Gastroesophageal sphincter (tissue), 3 donors: ENCODE data around the gene DENND11.

Source experiments
- EP300 ChIP-seq: sonication (generic); formaldehyde crosslinking; IDR thresholded peaks from one replicate; pipeline ENCODE4 v1.6.1; 2017; ENCODE audit warnings: antibody characterized with exemption, mild to moderate bottlenecking
- POLR2A ChIP-seq, 2 donors: fragments of 450-650 bp; IDR thresholded peaks; one replicate each; pipeline ENCODE4 v1.6.1; 2017; ENCODE audit warnings: antibody characterized with exemption in 2 of 2, mild to moderate bottlenecking in 2 of 2, moderate library complexity in 1 of 2
- POLR2AphosphoS5 ChIP-seq: sonication (generic); formaldehyde crosslinking; IDR thresholded peaks from one replicate; pipeline ENCODE4 v1.6.1; 2017; ENCODE audit warnings: antibody characterized with exemption
- TF ChIP-seq, protein P1 (sequence below), 4 experiments: fragments of 200-600 bp in 2 of 4; fragments of 450-650 bp in 2 of 4; sonication (generic) in 1 of 4; IDR thresholded peaks; one replicate each; pipeline ENCODE4 v1.5.1; 2017 to 2019; ENCODE audit warnings: antibody characterized with exemption in 4 of 4, mild to moderate bottlenecking in 2 of 4, moderate library complexity in 2 of 4

DNA sequence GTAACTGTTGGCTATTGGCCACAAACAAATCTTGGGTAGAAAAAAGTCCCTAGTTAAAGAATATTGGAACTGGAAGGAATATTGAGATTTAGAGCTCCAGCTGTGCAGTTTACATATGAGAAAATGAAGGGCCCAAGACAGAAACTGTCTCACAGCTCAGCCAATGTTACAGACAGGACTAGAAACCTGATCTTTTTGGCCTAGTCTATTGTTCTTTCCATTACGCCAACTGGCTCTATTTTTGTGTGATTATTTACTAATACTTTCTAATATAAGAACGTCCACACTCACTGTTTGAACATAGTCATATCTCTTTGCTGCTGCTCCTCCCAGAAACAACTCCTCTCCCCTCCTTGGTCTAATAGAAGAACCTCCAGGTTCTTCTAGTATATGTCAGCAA, 7.4 kb upstream of the DENND11 start:
- TF ChIP-seq POLR2A (IDR thresholded peaks at IDR 0.05) = no peak
- TF ChIP-seq EP300 = no peak
- no peak for TF ChIP-seq POLR2AphosphoS5
- TF ChIP-seq, protein P1, sequence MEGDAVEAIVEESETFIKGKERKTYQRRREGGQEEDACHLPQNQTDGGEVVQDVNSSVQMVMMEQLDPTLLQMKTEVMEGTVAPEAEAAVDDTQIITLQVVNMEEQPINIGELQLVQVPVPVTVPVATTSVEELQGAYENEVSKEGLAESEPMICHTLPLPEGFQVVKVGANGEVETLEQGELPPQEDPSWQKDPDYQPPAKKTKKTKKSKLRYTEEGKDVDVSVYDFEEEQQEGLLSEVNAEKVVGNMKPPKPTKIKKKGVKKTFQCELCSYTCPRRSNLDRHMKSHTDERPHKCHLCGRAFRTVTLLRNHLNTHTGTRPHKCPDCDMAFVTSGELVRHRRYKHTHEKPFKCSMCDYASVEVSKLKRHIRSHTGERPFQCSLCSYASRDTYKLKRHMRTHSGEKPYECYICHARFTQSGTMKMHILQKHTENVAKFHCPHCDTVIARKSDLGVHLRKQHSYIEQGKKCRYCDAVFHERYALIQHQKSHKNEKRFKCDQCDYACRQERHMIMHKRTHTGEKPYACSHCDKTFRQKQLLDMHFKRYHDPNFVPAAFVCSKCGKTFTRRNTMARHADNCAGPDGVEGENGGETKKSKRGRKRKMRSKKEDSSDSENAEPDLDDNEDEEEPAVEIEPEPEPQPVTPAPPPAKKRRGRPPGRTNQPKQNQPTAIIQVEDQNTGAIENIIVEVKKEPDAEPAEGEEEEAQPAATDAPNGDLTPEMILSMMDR (IDR thresholded peaks at IDR 0.05) = no peak
